Adrenal gland (tissue), 5 donors: ENCODE results near the gene TCN2.

Experiments used
- POLR2A ChIP-seq, 2 donors: fragments of 450-650 bp; IDR thresholded peaks; one replicate each; pipeline ENCODE4 v1.6.1; 2017; ENCODE audit warnings: antibody characterized with exemption in 2 of 2, mild to moderate bottlenecking in 2 of 2, moderate library complexity in 1 of 2
- TF ChIP-seq, protein P1 (sequence below), 6 experiments: fragments of 450-650 bp in 4 of 6; fragments of 200-600 bp in 2 of 6; sonication (generic) in 1 of 6; IDR thresholded peaks; 1 replicate in 5 of 6; 2 replicates in 1 of 6; pipeline versions ENCODE4 v1.5.1 to v1.8.0; 2016 to 2021; ENCODE audit warnings: antibody characterized with exemption in 6 of 6, mild to moderate bottlenecking in 2 of 6, moderate library complexity in 1 of 6
- donor health status: DM: no; HTN: no; CAD: no.

DNA sequence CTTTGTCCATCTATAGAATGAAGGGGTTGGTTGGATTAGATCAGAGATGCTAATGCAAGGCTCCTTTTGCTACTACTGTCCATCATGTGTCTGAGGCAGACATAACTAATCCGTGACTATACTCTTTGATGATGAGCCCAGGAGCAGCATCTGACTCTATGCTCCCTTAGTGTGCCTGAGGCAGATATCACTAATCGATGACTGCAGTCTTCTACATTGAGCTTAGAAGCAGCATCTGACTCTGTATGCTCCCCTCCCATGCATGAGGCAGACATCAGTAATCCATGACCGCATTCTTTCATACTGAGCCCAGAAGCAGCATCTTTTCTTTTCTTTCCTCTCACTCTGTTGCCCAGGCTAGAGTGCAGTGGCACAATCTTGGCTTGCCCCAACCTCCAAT is 4.2 kb downstream of the TCN2 start:
- no peak for TF ChIP-seq POLR2A (IDR thresholded peaks at IDR 0.05)
- TF ChIP-seq, protein P1, sequence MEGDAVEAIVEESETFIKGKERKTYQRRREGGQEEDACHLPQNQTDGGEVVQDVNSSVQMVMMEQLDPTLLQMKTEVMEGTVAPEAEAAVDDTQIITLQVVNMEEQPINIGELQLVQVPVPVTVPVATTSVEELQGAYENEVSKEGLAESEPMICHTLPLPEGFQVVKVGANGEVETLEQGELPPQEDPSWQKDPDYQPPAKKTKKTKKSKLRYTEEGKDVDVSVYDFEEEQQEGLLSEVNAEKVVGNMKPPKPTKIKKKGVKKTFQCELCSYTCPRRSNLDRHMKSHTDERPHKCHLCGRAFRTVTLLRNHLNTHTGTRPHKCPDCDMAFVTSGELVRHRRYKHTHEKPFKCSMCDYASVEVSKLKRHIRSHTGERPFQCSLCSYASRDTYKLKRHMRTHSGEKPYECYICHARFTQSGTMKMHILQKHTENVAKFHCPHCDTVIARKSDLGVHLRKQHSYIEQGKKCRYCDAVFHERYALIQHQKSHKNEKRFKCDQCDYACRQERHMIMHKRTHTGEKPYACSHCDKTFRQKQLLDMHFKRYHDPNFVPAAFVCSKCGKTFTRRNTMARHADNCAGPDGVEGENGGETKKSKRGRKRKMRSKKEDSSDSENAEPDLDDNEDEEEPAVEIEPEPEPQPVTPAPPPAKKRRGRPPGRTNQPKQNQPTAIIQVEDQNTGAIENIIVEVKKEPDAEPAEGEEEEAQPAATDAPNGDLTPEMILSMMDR (IDR thresholded peaks at IDR 0.05): no peak
